NCI-H2196 treated with DMSO at 0.1 percent for 48 hours (cell line): ENCODE measurements around the gene PEA15.

Experiments used
- DNase-seq: peaks from one replicate; lab custom pipeline; 2025; ENCODE audit not compliant: unreplicated experiment; lab: John Stamatoyannopoulos, UW

The PEA15 gene

DNA sequence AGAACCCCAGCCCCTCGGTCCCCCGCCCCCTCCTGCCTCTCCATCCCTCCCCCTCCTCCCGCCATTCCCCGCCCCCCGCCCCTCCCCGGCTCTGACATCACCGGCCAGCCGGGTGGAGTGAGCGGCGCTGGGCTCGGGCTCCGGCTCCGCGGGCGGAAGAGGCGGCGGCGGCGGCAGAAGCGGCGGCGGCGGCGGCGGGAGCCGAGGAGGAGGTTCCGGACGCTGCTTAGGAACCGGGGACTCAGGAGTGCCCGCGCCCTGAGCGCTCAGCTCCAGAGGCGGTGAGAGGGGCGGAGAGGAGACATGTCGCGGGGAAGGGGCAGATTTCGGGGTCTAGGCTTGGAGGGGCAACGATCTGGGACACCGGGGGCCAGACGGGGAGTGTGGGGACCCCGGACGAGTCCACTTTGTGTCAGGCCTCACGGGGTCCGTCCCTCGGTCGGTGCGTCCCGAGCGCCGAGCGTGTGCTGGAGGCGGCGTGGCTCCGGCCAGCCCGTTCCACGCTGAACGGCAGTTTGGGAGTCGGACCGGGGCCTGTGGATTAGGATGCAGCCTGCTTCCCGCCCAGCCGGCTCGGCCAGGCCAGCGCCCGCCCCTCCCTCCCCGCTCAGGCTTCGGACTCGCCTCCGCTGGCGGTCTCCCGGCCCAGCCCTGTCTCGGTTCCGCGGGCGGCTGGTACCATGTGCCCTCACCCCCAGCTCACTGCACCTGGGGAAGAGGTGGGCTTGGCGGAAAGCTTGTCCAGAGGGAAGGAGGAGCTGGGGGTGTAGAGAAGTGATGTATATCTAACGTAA, at the start of gene PEA15:
Gene PEA15, plus strand, starts transcription at position 143 of the 794 bp plus-strand sequence. CDS start 6,161 bp downstream, outside the sequence.
- peak; percentile 25 for DNase-seq

GRCh38 chr1:160156361-160156760, 48.8 kb upstream of the PEA15 start:
- no peak for DNase-seq

- DNase-seq, result no peak
These were observed 48.0 kb upstream of the PEA15 start for GRCh38 chr1:160157174-160157573.

GRCh38 chr1:160158031-160158430, 47.2 kb upstream of the PEA15 start:
- no peak for DNase-seq

DNA sequence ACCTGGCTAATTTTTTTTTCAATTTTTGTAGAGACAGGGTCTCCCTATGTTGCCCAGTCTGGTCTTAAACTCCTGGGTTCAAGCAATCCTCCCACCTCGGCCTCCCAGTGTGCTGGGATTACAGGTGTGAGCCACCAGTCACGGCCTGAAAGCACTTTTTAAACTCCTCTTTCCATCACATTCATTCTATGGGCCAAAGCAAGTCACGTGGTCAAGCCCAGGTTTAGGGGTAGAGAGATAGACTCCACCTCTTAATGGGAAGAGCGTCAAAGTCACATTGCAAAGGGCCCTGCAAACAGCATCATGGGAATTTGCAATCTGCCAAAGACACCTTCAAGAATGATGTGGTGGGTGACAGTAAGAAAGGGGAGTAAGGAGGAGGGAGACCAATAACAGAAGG, 46.6 kb upstream of the PEA15 start:
- DNase-seq, result no peak

DNA sequence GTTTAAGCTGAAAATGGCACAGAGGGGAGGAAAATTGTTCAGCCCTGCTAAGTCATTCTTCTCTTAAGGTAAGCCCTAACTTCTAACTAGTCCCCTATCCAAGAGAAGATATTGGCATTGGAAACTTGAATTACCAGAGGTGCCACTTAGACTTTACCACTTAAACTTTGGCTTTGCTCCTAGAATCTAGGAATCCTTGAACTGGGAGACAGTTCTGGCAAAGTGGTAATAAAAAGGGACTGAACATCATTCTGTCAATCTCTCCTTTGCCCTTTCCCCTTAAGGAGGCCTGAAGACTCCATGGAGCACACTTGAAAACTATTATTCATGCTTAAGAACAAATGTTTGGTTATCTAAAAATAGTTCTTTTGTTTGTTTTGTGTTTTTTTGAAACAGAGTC, 45.3 kb upstream of the PEA15 start:
- no peak for DNase-seq

GRCh38 chr1:160161965-160162705, 43.0 kb upstream of the PEA15 start:
- no peak for DNase-seq

DNA sequence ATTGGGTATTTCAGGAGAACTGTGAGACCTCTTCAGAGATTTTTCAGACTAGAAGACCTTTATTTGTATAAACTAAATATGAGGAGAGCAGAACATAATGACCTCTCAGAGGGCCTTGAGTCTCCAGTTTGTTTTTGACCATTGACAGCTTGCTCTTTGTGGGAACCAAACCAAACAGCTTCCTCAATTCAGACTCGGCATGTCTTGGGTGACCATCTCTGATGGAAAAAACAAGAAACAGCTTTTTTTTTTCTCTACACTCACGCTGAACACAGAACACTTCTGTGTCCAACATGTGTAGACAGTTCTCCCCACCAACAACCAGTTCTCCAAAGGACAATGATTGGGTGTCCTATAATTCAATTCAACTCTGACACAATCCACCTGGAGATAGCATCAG, 42.3 kb upstream of the PEA15 start:
- DNase-seq, result no peak

- DNase-seq, result no peak
These were observed 41.6 kb upstream of the PEA15 start for GRCh38 chr1:160163615-160164014.

DNA sequence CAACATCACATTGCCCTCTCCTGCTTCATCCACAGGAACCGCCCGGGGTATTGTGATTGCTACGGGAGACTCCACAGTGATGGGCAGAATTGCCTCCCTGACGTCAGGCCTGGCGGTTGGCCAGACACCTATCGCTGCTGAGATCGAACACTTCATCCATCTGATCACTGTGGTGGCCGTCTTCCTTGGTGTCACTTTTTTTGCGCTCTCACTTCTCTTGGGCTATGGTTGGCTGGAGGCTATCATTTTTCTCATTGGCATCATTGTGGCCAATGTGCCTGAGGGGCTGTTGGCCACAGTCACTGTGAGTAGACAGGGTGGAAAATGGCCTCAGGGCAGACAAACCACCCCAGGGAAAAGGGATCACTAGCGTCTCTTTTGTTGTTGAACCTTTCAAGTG, 41.1 kb upstream of the PEA15 start:
- DNase-seq, result no peak

GRCh38 chr1:160166166-160166868, 38.9 kb upstream of the PEA15 start:
- DNase-seq, result no peak

GRCh38 chr1:160167056-160167455, 38.1 kb upstream of the PEA15 start:
- DNase-seq, result no peak

DNA sequence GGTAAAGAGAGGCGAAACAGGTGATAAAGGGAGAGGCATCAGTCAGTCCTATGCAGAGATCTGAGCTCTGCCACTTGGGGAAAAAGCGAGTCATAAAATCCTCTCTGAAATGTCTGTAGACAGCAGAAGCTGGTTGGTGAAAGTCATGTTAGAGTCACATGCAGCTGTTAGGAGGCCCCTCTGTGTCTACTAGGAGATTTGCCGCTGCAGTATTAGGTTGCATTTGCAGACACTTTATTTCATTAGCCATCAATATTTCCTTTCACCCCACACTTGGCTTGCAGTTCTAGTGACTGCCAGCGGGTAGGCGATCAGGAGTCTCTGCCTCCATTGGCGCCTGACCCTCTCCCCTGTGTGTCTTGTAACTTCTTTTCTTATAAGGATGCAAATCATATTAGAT, 37.6 kb upstream of the PEA15 start:
- no peak for DNase-seq

GRCh38 chr1:160168016-160168415, 37.2 kb upstream of the PEA15 start:
- no peak for DNase-seq

- DNase-seq, result no peak
These were observed 36.4 kb upstream of the PEA15 start for GRCh38 chr1:160168609-160169369.

GRCh38 chr1:160169553-160170399, 35.4 kb upstream of the PEA15 start:
- DNase-seq, result no peak

- no peak for DNase-seq
These were observed 33.8 kb upstream of the PEA15 start for GRCh38 chr1:160171354-160171753.

- DNase-seq, result no peak
These were observed 33.2 kb upstream of the PEA15 start for GRCh38 chr1:160171980-160172379.

DNA sequence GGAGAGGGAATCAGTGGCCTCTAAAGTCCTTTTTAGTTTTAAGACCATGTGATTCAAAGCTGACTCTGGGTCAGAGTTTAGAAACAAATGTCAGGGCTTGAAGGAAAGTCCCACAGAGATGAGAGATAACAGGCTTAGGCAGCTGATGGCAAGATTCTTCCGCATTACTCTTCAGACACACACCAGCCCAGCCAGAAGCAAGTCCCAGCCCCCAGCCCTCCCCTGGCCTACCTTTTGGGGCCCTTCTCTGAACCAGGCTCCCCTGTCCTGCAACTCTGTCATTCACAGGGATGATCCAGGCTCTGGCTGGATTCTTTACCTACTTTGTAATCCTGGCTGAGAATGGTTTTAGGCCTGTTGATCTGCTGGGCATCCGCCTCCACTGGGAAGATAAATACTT, 28.0 kb upstream of the PEA15 start:
- no peak for DNase-seq

DNA sequence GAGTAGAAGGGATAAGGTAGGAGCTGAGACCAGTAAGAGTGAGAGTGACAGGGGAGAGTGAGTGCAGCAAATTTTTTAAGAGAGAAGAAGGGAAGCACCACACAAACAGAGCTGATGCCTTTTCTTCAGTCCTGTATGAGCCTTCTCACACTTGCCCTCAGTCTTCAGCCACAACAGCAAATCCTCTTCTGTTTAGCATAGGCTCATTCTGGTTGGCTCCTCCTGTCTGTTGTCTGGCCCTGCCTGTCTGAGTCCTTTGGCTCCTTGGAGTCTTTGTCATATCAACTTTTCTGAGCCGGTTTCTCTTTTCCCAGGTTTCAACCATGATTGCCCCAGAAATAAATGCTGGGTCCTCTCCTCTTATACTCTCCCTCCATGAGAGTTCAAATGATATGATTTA, 27.5 kb upstream of the PEA15 start:
- no peak for DNase-seq
